Astrocyte (in vitro differentiated cells and primary cell): ENCODE measurements around the gene MGMT.

ENCODE experiments used
- EZH2 ChIP-seq: IDR thresholded peaks from 2 replicates; pipeline ENCODE4 v1.6.1; 2012; ENCODE audit warnings: mild to moderate bottlenecking, low read length, inconsistent platforms; ENCODE audit not compliant: insufficient read depth
- TF ChIP-seq, protein P1 (sequence below): IDR thresholded peaks from 2 replicates; pipeline ENCODE4 v1.5.1; 2011; ENCODE audit warnings: low read depth, mild to moderate bottlenecking, inconsistent platforms, low read length, moderate library complexity; ENCODE audit not compliant: insufficient read depth

GRCh38 chr10:129719415-129719739 lies 252.3 kb downstream of the MGMT start:
- TF ChIP-seq, protein P1, sequence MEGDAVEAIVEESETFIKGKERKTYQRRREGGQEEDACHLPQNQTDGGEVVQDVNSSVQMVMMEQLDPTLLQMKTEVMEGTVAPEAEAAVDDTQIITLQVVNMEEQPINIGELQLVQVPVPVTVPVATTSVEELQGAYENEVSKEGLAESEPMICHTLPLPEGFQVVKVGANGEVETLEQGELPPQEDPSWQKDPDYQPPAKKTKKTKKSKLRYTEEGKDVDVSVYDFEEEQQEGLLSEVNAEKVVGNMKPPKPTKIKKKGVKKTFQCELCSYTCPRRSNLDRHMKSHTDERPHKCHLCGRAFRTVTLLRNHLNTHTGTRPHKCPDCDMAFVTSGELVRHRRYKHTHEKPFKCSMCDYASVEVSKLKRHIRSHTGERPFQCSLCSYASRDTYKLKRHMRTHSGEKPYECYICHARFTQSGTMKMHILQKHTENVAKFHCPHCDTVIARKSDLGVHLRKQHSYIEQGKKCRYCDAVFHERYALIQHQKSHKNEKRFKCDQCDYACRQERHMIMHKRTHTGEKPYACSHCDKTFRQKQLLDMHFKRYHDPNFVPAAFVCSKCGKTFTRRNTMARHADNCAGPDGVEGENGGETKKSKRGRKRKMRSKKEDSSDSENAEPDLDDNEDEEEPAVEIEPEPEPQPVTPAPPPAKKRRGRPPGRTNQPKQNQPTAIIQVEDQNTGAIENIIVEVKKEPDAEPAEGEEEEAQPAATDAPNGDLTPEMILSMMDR = no peak
- TF ChIP-seq EZH2 = no peak
